Muscle layer of colon (tissue), 2 donors: ENCODE measurements around the gene ZNF581.

Experiments used
- H3K27ac ChIP-seq: one replicate; pipeline ENCODE4 v1.7.0; 2013; ENCODE audit warnings: low read depth, mild to moderate bottlenecking, low read length, moderate library complexity
- H3K27me3 ChIP-seq, 2 donors: one replicate each; pipeline ENCODE4 v1.7.0; 2013; ENCODE audit warnings: low read length in 2 of 2, mild to moderate bottlenecking in 2 of 2; ENCODE audit not compliant: insufficient read depth in 2 of 2, control insufficient read depth in 1 of 2
- H3K36me3 ChIP-seq: one replicate; pipeline ENCODE4 v1.7.0; 2013; ENCODE audit warnings: mild to moderate bottlenecking, low read length; ENCODE audit not compliant: insufficient read depth
- H3K4me1 ChIP-seq: one replicate; pipeline ENCODE4 v1.7.0; 2013; ENCODE audit warnings: mild to moderate bottlenecking, low read length; ENCODE audit not compliant: insufficient read depth
- H3K4me3 ChIP-seq, 2 donors: one replicate each; pipeline ENCODE4 v1.7.0; 2013; ENCODE audit warnings: low read length in 2 of 2, low read depth in 1 of 2, mild to moderate bottlenecking in 1 of 2, moderate library complexity in 1 of 2
- H3K9ac ChIP-seq: one replicate; pipeline ENCODE4 v1.7.0; 2013; ENCODE audit warnings: low read length
- H3K9me3 ChIP-seq: one replicate; pipeline ENCODE4 v1.7.0; 2013; ENCODE audit warnings: mild to moderate bottlenecking, low read length
- donor health status: abdominal sarcoma.
- donor health status: Adenocarcinoma of cecum.

Gene ZNF581

DNA sequence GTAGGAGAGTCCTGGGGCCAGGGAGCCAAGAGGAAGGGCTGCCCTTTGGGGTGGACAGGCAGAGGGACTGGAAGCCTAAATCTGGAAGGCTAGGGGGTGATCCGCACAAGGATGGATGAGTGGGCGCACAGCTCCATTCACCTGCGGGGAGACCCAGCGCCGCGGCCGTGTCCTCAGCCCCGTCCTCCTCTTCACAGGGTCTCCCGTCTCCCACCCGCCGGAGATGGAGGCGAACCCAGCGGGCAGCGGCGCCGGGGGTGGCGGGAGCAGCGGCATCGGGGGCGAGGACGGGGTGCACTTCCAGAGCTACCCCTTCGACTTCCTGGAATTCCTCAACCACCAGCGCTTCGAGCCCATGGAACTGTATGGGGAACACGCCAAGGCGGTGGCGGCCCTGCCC, 30.1 kb upstream of the ZNF581 start:
- H3K36me3 ChIP-seq = peaks cover 9% of the 10 kb centered on the region
- no peak overlapping the region for H3K4me3 ChIP-seq
- no peaks in the 10 kb centered on the region for H3K9me3 ChIP-seq
- H3K9ac ChIP-seq = no peak overlapping the region
- no peak overlapping the region for H3K27ac ChIP-seq
- no peaks in the 10 kb centered on the region for H3K27me3 ChIP-seq
- H3K4me1 ChIP-seq = peaks cover 10% of the 10 kb centered on the region

DNA sequence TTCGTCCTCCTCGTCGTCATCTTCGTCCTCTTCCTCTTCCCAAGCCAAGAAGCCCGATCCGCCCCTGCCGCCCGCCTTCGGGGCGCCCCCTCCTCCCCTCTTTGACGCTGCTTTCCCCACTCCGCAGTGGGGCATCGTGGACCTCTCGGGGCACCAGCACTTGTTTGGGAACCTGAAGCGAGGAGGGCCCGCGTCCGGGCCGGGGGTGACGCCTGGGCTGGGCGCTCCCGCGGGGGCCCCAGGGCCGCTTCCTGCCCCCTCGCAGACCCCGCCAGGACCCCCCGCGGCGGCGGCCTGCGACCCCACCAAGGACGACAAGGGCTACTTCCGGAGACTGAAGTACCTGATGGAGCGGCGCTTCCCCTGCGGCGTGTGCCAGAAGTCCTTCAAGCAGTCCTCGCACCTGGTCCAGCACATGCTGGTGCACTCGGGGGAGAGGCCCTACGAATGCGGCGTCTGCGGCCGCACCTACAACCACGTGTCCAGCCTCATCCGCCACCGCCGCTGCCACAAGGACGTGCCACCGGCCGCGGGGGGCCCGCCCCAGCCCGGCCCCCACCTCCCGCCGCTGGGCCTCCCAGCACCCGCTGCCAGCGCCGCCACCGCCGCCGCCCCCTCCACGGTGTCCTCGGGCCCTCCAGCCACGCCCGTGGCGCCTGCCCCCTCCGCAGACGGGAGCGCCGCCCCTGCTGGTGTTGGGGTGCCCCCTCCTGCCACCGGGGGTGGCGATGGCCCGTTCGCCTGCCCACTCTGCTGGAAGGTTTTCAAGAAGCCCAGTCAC, 29.3 kb upstream of the ZNF581 start:
- Histone ChIP-seq H3K4me1 (peaks cover 10% of the 10 kb centered on the region), H3K27ac (no peak overlapping the region), H3K27me3 (no peaks in the 10 kb centered on the region), H3K36me3 (peaks cover 9% of the 10 kb centered on the region), H3K4me3 (no peak overlapping the region), H3K9ac (no peak overlapping the region), H3K9me3 (no peaks in the 10 kb centered on the region)

DNA sequence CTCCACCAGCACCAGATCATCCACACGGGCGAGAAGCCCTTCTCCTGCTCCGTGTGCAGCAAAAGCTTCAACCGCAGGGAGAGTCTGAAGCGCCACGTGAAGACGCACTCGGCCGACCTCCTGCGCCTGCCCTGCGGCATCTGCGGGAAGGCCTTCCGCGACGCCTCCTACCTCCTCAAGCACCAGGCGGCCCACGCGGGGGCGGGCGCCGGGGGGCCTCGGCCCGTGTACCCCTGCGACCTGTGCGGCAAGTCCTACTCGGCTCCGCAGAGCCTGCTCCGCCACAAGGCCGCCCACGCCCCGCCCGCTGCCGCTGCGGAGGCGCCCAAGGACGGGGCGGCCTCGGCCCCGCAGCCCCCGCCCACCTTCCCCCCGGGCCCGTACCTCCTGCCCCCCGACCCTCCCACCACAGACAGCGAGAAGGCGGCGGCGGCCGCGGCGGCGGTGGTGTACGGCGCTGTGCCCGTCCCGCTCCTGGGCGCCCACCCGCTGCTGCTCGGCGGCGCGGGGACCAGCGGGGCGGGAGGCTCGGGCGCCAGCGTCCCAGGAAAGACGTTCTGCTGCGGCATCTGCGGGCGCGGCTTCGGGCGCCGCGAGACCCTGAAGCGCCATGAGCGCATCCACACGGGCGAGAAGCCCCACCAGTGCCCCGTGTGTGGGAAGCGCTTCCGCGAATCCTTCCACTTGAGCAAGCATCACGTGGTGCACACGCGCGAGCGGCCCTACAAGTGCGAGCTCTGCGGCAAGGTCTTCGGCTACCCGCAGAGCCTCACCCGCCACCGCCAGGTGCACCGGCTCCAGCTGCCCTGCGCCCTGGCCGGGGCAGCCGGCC, 28.5 kb upstream of the ZNF581 start:
- Histone ChIP-seq H3K27ac (no peak overlapping the region), H3K9me3 (no peaks in the 10 kb centered on the region), H3K27me3 (no peaks in the 10 kb centered on the region), H3K4me3 (no peak overlapping the region), H3K36me3 (peaks cover 9% of the 10 kb centered on the region), H3K4me1 (peaks cover 10% of the 10 kb centered on the region), H3K9ac (no peak overlapping the region)

DNA sequence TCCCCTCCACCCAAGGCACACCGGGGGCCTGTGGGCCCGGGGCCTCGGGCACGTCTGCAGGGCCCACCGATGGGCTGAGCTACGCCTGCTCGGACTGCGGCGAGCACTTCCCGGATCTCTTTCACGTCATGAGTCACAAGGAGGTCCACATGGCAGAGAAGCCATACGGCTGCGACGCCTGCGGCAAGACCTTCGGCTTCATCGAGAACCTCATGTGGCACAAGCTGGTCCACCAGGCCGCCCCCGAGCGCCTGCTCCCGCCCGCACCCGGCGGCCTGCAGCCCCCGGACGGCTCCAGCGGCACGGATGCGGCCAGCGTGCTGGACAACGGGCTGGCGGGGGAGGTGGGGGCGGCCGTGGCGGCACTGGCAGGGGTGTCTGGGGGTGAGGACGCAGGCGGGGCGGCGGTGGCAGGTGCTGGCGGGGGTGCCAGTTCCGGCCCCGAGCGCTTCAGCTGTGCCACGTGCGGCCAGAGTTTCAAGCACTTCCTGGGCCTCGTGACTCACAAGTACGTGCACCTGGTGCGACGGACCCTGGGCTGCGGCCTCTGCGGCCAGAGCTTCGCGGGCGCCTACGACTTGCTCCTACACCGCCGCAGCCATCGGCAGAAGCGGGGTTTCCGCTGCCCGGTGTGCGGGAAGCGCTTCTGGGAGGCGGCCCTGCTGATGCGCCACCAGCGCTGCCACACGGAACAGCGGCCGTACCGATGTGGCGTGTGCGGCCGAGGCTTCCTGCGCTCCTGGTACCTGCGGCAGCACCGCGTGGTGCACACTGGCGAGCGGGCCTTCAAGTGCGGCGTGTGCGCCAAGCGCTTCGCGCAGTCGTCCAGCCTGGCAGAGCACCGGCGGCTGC, 27.7 kb upstream of the ZNF581 start:
- Histone ChIP-seq H3K27me3 (no peaks in the 10 kb centered on the region), H3K4me3 (no peak overlapping the region), H3K9me3 (no peaks in the 10 kb centered on the region), H3K36me3 (peaks cover 9% of the 10 kb centered on the region), H3K9ac (no peak overlapping the region), H3K4me1 (peaks cover 10% of the 10 kb centered on the region), H3K27ac (no peak overlapping the region)

DNA sequence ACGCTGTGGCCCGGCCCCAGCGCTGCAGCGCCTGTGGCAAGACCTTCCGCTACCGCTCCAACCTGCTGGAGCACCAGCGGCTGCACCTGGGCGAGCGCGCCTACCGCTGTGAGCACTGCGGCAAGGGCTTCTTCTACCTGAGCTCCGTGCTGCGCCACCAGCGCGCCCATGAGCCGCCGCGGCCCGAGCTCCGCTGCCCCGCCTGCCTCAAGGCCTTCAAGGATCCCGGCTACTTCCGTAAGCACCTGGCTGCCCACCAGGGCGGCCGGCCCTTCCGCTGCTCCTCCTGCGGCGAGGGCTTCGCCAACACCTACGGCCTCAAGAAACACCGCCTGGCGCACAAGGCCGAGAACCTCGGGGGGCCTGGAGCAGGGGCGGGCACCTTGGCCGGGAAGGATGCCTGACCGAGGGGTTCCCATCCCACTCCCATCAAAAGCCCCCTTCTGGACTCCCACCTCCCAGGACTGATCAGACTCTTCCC, 27.0 kb upstream of the ZNF581 start:
- Histone ChIP-seq H3K27ac (no peak overlapping the region), H3K36me3 (peaks cover 9% of the 10 kb centered on the region), H3K9me3 (no peaks in the 10 kb centered on the region), H3K9ac (no peak overlapping the region), H3K4me3 (no peak overlapping the region), H3K27me3 (no peaks in the 10 kb centered on the region), H3K4me1 (peaks cover 7% of the 10 kb centered on the region)

DNA sequence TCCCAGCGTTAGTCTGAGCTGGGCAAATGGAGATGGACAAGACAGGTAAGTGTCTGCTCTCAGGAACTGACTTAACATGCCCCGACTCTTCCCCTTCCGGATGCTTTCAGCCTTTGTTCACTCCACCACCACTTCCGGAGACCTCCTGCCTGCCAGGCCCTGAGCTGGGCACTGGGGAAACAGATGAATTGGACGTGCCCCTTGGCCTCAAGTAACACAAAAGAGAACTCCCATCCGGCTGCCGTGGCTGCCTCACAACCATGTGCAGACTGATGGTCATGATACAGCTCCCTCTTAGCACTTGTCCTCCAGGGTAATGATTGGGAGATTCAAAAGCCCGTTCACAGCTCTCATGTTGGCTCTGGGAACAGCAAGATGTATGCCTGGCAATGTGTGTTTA, 26.0 kb upstream of the ZNF581 start:
- Histone ChIP-seq H3K4me1 (no peaks in the 10 kb centered on the region), H3K27me3 (no peaks in the 10 kb centered on the region), H3K4me3 (no peak overlapping the region), H3K9me3 (no peaks in the 10 kb centered on the region), H3K9ac (no peak overlapping the region), H3K36me3 (peaks cover 9% of the 10 kb centered on the region), H3K27ac (no peak overlapping the region)

DNA sequence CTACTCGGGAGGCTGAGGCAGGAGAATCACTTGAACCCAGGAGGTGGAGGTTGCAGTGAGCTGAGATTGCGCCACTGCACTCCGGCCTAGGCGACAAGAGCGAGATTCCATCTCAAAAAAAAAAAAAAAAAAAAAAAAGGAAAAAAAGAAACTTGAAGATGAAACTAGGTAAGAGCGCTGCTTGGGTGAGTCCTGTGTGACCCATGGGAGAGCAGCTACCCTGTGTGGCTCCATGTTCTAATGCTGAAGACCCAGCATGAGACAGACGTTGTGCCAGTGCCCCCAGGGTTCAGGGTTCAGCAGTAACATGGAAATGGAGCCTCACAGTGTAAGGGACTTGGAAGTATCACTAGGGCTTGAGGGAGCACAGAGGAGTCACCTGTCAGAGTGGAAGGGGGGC, 25.0 kb upstream of the ZNF581 start:
- Histone ChIP-seq H3K27ac (no peak overlapping the region), H3K36me3 (peaks cover 9% of the 10 kb centered on the region), H3K27me3 (no peaks in the 10 kb centered on the region), H3K4me1 (peaks cover 2% of the 10 kb centered on the region), H3K4me3 (no peak overlapping the region), H3K9me3 (no peaks in the 10 kb centered on the region), H3K9ac (no peak overlapping the region)

DNA sequence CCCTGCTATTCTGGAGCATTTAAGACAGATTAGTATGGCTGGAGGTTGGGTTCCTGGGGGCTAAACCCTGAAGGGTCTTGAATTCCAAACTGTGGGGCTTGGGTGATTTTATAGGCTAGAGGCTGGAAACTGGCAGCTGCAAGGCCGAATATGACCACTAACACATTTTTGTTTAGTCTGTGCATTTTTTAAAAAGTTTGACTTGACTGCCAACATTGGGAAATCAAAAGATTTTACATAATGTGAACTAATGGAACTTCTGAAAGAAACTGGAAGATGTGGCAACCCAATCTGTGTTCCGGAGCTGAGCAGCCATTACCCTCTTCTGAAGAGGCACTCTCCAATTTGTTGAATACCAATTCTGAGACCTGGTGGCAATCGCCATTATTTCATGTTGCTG, 24.2 kb upstream of the ZNF581 start:
- Histone ChIP-seq H3K27ac (no peak overlapping the region), H3K4me1 (peaks cover 7% of the 10 kb centered on the region), H3K9ac (no peak overlapping the region), H3K4me3 (no peak overlapping the region), H3K9me3 (no peaks in the 10 kb centered on the region), H3K27me3 (no peaks in the 10 kb centered on the region), H3K36me3 (peaks cover 9% of the 10 kb centered on the region)

DNA sequence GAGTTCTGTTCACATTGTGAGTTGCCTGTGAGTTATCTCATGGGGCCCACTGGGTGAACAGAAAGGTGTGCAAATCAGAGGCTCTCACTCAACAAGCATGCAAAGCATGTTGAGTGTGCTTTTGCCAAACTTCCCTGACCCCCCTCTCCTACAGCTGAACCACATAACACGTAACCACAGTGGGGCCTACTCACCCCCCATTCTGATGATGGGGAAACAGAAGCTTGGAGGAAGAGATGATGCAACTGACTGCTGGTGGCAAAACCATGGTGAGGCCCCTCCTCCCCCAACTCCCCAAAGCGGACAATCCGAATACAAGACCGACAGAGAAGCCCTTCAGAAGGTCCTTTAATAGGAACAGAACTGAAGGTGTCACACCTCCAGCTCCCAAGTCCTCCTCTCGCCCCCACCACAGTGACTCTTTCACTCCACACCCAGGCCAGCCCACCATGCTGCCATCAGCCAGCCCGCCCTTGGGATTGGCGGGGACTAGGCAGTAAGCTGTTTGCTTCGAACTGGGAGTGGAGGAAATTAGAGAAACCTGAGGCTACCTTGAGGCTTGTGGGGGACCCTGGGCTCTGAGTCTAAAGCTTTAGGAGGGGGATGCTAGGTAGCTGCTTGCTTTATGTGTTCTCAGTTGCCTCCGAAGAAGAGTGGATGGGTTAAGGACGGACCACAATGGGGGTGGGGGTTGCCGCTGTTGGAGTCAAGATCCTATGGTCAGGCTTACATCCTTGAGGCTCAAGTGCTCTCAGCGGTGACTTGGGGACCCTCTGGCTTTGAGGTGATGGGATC, 22.8 kb upstream of the ZNF581 start:
- peaks cover 9% of the 10 kb centered on the region for H3K36me3 ChIP-seq
- no peaks in the 10 kb centered on the region for H3K27me3 ChIP-seq
- no peak overlapping the region for H3K4me3 ChIP-seq
- H3K27ac ChIP-seq = no peak overlapping the region
- H3K9me3 ChIP-seq = no peaks in the 10 kb centered on the region
- H3K4me1 ChIP-seq = peaks cover 7% of the 10 kb centered on the region
- H3K9ac ChIP-seq = no peak overlapping the region

DNA sequence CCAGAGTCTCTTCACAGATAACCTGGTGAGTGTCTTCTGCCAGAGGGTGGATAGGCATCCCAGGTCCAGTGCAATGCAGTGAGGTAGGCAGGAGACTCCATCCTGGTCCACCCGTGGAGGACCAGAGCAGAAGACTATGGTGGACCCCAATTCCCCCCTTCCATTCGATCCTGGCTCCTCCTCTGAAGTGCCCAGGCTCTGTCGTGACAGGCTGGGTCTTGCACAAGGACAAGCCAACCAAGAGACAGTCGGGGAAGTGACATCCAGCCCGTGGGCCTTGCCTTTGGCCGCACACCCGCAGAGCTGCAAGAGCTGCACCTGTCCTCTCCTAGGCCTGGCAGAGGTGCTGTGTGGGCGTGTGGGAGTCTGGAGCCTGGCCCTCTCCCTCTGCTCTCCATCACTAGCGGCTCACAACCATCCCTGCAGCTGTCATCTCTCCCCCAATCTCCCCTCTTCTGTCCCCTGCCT, 22.2 kb upstream of the ZNF581 start:
- H3K9me3 ChIP-seq = no peaks in the 10 kb centered on the region
- peaks cover 7% of the 10 kb centered on the region for H3K4me1 ChIP-seq
- H3K36me3 ChIP-seq = peaks cover 7% of the 10 kb centered on the region
- no peak overlapping the region for H3K9ac ChIP-seq
- H3K27me3 ChIP-seq = no peaks in the 10 kb centered on the region
- H3K27ac ChIP-seq = no peak overlapping the region
- no peak overlapping the region for H3K4me3 ChIP-seq
